GM19397 (cell line): ENCODE measurements around the gene SNTB2.
"Not testable (repeated sequence)": the region's sequence is repeated elsewhere in the genome, so short reads cannot be mapped to it uniquely, and the experiment has no call there.

Experiments used
- ATAC-seq: cut with Tn5 transposase; IDR thresholded peaks from one replicate; pipeline ENCODE4 v1.9.1; 2021; ENCODE audit warnings: mild to moderate bottlenecking, moderate library complexity; ENCODE audit not compliant: unreplicated experiment

SNTB2 gene

DNA sequence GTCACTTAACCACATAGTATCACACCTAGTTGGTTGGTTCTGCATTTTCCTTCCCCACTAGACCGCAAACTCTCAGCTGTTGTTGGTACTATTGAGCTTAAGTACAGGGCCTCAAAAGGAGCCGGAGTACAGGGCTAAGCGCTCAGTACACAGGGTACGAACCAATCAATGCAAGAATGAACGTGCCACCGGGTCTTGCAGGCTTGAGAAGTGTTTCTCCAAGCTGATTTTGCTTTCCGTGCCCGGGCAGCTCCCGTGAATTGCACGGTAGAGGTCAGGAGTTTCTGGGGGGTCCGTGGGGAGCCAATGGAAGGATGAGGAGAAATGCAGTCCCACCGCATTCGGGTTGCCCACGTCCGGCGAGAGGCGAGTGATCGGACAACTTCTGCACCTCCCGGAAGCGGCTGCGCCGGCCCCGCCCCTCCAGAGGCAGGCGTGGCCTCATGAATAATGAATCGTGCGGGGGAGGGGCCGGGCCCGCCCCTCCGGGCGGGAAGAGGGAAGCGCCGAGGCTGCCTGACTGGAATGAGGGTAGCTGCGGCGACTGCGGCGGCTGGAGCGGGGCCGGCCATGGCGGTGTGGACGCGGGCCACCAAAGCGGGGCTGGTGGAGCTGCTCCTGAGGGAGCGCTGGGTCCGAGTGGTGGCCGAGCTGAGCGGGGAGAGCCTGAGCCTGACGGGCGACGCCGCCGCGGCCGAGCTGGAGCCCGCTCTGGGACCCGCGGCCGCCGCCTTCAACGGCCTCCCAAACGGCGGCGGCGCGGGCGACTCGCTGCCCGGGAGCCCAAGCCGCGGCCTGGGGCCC is at the start of gene SNTB2:
Gene SNTB2, plus strand, starts transcription at position 523 of the 804 bp plus-strand sequence. Its CDS starts 3 bp downstream, at position 526.
- peak; percentile 73 for ATAC-seq

DNA sequence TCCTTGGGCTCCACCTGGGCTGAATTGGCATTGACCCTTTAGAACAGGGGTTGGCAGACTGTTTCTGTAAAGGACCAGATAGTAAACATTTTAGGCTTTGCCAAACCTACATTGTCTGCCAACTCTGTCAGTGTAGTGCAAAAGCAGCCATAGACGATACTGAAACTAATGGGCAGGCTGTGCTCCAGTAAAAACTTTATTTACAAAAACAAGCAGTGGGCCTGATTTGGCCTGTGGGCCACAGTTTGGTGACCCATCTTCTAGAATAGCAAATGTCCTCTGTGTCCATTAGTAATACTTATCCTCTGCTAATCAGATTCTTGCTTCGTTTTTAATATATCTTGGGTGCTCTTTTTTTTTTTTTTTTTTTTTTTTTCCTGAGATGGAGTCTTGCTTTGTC is 48.4 kb upstream of the SNTB2 start:
- no peak for ATAC-seq

DNA sequence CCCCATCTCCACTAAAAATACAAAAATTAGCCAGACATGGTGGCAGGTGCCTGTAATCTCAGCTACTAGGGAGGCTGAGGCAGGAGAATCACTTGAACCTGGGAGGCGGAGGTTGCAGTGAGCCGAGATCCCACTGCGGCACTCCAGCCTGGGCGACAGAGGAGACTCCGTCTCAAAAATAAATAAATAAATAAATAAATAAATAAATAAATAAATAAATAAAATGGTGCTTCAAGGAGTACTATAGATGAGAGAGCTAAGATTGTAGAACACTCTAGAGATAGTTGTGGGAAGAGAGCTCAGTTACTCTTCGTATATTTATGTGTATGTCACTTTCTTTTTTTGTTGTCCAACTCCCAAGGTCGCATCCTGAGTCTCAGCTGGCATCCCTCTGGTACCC is 47.5 kb upstream of the SNTB2 start:
- ATAC-seq = not testable (repeated sequence)

DNA sequence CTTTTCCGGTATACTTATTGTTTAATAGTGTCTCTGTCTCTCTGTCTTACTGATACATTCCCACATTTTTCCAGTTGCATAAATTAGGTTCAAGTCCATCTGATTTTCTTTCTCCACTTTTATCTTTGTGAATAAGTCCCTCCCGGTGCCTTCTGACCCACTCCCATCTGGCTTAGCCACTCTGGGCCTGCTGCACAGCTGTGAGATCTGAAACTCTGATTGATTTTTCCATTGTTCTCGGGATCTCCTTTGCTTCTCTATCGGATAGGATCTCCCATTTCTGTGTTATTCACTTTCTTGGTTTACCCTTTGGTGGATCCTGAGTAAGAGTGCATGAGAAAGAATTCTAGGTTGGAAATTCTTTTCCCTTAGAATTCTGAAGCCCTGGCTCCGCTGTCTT is 46.0 kb upstream of the SNTB2 start:
- no peak for ATAC-seq

DNA sequence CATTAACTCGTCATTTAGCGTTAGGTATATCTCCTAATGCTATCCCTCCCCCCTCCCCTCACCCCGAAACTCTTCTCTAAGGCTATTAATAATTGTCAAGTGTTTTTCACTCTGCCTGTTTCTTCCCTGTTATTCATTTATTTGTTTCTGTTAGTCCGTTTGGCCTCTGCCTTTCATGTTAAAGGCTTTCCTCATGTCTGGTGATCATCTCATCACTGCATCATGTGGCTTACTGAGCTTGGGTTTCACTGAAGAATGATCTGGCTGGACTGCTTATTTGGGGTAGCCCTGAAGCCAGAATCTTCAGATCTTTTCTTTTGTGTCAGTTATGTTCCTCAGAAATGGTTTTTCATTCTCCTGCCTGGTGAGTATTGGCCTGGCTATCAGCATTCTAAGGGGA is 45.0 kb upstream of the SNTB2 start:
- no peak for ATAC-seq

DNA sequence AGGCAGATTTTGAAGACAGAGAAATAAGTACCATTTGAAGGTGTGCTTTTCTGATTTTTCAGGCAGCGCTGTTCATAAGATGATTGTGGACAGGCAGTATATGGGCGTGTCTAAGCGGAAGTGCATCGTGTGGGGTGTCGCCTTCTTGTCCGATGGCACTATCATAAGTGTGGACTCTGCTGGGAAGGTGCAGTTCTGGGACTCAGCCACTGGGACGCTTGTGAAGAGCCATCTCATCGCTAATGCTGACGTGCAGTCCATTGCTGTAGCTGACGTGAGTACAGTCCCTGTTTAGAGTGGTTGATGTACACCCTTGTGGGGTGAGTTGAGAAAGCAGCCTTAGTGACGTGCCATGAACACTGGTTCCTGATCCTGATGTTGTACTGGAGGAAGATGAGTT is 43.8 kb upstream of the SNTB2 start:
- ATAC-seq = no peak

DNA sequence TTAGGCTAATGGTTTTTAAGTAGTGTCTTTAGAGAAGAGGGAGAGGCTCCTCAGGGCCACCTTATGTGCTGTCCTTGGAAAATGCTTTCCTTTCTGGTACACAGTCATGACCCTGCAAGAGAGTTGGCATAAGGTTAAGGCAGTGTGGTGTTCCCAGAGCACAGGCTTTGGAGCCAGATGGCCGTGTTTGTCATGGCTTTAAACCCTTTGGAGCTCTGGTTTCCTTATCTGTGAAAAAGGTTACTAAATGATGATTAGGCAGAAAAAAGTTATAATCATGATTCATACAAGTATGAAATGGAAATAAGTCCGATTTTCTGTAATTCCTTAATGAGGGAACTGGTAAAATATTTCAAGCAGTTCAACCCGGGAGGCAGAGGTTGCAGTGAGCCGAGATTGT is 41.3 kb upstream of the SNTB2 start:
- no peak for ATAC-seq

DNA sequence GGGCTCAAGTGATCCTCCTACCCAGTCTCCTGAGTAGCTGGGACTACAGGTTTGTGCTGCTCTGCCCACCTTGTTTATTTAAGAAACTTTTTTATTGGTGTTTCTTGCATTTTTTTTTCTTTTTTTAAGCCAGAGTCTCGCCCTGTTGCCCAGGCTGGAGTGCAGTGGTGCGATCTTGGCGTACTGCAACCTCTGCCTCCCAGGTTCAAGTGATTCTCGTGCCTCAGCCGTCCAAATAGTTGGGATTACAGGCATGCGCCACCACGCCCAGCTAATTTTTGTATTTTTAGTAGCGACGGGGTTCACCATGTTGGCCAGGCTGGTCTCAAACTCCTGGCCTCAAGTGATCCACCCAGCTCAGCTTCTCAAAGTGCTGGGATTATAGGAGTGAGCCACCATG is 37.3 kb upstream of the SNTB2 start:
- ATAC-seq = not testable (repeated sequence)

DNA sequence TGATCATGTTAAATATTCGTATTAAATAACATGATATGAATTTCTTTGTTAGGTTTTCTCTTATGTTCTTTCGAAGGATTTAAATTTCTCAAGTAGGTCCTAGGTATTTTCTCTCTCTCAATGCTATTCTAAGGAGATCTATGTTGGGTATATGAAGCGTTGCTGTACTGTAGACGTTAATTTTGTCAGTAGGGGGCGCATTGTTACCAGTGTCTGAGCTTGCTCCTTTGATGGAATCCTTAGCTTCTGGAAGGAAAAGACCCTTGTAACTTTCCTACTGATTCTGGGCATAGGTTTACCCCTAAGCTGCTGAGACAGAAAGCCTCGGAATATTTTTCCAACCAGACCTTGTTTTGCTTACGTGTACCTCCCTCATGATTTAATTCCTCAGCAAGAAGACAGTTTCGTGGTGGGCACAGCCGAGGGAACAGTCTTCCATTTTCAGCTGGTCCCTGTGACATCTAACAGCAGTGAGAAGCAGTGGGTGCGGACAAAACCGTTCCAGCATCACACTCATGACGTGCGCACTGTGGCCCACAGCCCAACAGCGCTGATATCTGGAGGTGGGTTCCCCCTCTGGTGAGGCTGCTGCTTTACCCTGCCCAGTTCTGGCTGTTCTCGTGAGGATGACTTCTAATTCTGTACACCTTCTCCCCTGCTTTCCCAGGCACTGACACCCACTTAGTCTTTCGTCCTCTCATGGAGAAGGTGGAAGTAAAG is 36.7 kb upstream of the SNTB2 start:
- no peak for ATAC-seq

DNA sequence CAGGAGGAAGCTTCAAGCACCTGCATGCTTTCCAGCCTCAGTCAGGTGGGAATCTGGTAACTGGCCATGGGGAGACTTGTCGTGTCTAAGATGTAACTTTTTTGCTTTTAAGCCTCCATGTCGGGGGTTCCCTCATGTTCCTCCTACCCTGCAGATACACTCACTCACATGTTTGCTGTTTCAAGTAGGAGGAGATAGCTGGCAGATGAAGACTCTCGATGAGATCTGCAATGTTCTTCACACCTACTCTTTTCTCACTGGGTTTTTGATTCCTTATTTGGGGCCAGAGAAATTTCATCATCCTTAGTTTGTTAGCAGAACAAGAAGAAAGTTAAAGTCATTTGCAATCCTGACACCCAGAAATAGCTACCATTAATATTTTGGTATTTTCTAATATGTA is 29.8 kb upstream of the SNTB2 start:
- no peak for ATAC-seq

DNA sequence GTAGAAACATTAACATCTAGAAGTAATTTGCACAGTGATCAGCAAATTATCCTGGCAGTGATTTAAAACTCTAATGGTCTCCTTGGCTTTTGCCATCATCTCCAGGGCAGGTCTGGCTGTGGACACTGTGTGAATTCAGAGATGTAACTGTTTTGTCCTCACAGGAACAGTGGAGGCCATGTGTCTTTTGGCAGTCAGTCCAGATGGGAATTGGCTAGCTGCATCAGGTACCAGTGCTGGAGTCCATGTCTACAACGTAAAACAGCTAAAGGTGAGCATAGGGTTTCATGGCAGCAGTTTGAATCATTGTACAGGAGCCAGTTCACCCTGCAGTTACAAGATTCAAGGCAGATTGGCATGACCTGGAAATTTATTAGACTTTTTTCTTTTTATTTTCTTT is 26.8 kb upstream of the SNTB2 start:
- no peak for ATAC-seq

DNA sequence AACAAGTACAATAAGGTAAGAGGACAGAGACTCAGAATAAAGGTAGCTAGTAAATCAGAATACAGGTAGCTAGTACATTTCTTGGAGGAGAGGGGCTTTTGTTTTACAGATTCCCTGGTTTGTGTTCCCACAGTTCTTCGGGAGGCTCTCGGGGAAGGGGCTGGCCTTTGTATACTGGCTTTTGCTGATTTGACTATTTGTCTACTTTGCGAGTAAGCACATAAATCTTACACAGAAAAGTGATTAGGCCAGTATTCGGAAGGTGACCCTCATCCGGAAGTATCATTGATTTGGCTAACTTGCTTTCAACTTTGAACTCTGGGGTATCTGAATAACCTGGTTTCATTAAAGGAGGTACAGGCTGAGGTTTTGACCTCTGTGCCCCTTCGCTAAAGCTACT is 21.4 kb upstream of the SNTB2 start:
- no peak for ATAC-seq

DNA sequence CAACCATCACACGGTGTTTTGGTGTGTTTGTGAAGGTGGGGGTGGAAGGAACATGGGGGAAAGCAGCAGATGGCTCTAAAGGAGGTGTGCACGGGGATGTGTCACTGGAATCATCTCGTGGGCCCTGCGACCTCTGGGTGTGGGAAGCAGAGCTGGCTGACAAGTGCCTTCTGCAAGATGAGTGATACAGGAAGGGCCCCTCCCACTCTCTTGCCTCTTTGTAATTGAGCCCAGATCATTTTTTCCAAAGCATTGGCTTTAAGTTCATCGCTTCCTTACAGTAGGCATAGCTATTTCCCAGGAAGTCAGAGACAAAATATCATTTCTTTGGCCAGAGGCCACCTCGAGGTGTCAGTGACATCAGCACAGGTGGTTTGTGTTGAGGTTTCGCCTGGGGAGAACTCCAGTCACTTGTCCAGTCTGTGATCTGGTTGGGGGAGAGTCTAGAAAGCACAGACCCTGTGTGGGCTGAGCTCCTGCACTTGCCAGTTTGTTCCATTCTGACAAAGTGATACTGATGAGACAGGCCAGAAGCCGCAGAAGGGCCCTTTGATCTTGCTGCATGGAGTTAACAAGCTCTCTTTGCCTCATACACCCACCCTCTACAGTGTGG is 20.6 kb upstream of the SNTB2 start:
- ATAC-seq = no peak

DNA sequence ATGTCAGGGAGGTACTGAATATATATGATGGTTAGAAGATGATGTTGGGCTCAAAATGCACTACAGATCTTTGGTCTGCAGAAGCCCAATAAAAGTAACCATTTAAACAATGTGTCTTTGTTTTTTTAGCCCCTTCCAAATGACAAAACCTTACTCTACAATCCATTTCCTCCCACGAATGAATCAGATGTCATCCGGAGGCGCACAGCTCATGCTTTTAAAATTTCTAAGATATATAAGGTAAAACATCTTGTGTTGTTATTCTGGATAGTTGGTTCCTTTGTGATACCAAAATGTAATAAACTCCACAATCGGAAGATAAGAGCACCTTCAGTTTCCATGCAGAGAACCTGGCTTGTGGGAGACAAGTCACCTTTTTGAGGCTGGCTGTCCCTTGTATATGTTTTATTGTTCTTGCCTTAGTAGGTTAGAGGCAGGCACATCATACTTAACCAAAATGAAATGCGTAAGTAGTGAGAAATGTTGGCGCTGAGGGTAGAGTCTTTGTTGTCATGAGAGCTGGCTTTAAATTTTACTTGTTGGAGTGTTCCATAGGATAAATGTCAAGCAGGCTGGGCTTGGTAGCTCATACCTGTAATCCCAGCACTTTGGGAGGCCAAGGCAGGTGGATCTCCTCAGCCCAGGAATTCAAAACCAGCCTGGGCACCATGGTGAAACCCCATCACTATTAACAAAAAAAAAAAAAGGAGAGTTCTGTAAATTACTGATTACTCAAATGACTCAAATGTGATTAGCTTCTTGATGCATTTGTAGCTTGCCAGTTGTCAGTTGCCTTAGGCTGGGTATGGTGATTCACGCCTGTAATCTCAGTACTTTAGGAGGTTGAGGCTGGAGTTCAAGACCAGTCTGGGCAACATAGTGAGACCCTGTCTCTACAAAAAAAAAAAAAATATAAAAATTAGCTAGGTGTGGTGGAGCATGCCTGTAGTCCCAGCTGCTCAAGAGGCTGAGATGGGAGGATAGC is 19.7 kb upstream of the SNTB2 start:
- no peak for ATAC-seq

DNA sequence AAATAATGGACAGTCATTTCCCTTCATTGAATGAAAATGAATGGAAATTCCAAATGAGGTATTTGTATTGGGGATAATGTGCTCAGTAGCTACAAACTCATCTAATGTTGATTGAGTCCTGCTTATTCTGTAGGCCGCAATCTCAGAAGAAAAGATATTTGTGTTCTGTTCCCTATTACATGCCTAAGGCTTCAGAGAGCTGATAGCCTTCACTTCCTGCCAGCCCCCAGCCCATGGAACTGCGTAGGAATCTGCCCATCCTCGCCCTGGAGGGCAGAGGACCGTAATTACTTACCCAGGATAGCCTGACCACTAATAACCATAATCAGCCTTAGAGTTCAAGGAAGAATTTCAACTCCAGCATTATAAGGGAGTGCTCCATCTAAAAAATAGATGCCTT is 17.9 kb upstream of the SNTB2 start:
- no peak for ATAC-seq

DNA sequence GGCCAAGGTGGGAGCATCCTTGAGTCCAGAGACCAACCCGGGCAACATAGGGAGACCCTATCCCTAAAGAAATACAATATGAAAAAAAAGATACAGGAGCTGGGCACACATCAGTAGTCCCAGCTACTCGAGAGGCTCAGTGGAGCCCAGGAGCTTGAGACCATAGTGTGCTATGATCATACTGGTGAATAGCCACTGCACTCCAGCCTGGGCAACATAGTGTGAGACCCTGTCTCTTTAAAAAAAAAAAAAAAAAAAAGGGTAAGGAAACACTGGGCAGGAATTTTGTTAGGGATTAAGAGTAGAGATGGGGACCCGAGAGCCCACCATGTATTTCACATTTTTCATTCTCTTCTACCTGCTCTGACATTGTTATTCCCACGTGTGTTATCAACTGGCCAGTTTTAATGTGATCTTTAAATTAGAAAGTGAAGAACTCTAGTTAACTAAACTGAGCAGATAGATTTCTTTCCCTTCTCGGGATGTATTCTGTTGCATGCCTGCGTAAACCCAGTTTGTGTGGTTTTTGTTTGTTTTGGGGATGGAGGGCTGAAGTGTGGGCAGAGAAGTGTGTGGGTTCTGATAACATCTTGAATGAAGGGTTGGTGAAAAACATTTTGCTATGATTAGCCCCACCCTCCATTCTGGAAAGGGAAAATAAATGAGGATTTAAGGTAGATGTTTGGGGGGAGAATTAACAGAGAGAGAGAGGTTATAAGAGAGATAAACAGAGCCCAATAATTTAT is 17.2 kb upstream of the SNTB2 start:
- ATAC-seq = no peak

DNA sequence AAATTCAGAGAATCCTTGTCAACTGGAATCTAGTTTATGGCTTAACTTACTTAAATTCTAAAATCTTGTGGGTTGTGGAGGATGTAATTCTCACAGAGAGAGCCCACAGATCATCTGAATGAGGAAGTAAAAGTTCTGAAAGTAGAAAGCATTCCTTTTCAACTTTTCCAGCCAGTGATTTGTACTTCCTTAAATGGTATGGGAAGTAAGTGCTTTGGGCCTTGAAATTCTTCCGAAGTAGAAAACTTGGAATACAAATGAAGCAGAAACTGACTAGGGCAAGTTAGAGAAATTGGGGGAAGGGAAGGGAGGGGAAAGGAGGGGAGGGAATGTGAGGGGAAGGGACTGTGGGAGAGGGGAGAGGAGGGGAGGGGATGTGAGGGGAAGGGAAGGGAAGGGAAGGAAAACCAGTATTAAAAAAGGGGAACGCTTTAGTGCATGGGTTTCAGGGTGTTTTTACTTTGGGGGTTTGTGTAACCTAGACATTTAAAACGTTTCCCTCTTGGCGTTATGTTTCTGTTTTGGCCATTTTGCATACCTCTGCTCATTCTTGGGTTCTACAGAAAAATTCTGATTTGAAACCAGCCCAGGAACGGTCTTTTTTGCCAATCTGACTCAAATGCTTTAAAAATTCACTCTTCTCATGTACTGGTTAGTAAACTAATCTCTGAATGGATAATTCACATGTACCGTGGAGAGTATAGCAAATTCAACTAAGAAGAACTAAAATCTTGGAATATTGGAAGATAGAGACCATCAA is 15.5 kb upstream of the SNTB2 start:
- ATAC-seq = no peak

DNA sequence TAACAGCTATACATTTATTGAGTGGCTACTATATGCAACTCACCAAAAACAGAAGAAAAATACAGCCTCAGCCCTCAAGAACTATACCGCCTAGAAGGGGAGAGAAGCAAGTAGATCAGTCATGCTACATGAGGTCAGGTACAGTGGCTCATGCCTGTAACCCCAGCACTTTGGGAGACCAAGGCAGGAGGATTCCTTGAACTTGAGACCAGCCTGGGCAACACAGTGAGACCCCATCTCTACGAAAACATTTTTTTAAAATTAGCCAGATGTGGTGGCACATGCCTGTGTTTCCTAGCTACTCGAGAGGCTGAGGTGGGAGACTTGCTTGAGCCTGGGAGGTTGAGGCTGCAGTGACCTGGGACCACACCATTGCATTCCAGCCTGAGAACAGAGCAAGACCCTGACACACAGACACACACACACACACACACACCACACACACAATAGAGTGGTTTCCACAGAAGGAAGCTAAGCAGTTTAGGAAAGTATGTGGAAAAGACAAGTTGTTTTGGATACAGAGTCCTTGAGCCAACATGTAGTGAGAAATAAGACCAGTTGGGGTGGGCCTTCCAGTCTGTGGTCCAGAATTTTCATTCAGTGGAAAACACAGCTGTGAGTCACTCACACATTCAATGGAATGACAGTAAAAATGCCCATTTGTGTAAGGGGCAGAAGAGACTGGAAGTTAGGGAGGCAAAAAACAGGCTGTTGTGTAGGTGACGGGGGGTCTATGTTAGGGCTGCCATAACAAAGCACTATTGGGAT is 10.7 kb upstream of the SNTB2 start:
- no peak for ATAC-seq
